IPS-18c (cell line): ENCODE results near the gene MYLK4.
"Not testable (repeated sequence)": the region's sequence is repeated elsewhere in the genome, so short reads cannot be mapped to it uniquely, and the experiment has no call there.

Experiments
- H3K4me3 ChIP-seq: 2 replicates; pipeline ENCODE4 v1.7.0; 2013; ENCODE audit warnings: low read depth, mild to moderate bottlenecking, low read length, moderate library complexity; ENCODE audit not compliant: insufficient read depth
- H3K9me3 ChIP-seq: one replicate; pipeline ENCODE4 v1.6.1; 2013; ENCODE audit warnings: mild to moderate bottlenecking, low read length, moderate library complexity; ENCODE audit not compliant: control insufficient read depth, insufficient read depth

MYLK4 gene

GRCh38 chr6:2764610-2765165, 14.0 kb upstream of the MYLK4 start:
- Histone ChIP-seq H3K4me3 (peak overlapping the region; percentile 77), H3K9me3 (no peaks in the 10 kb centered on the region)

GRCh38 chr6:2763876-2764540, 13.3 kb upstream of the MYLK4 start:
- Histone ChIP-seq H3K9me3 (peaks cover 3% of the 10 kb centered on the region), H3K4me3 (peak overlapping the region; percentile 77)

- Histone ChIP-seq H3K4me3 (no peak overlapping the region), H3K9me3 (peaks cover 3% of the 10 kb centered on the region)
Observed at GRCh38 chr6:2763345-2763841, 12.7 kb upstream of the MYLK4 start.

GRCh38 chr6:2762868-2763267, 12.1 kb upstream of the MYLK4 start:
- H3K9me3 ChIP-seq, H3K4me3 ChIP-seq: not testable (repeated sequence)

- Histone ChIP-seq H3K4me3 (no peak overlapping the region), H3K9me3 (peaks cover 3% of the 10 kb centered on the region)
Observed at GRCh38 chr6:2760882-2761842, 10.4 kb upstream of the MYLK4 start.

GRCh38 chr6:2758980-2759379, 8.3 kb upstream of the MYLK4 start:
- Histone ChIP-seq H3K9me3 (peaks cover 3% of the 10 kb centered on the region), H3K4me3 (no peak overlapping the region)

GRCh38 chr6:2756687-2757224, 6.0 kb upstream of the MYLK4 start:
- H3K9me3 ChIP-seq, result peaks cover 3% of the 10 kb centered on the region
- H3K4me3 ChIP-seq, result no peak overlapping the region

- Histone ChIP-seq H3K9me3 (peaks cover 3% of the 10 kb centered on the region), H3K4me3 (no peak overlapping the region)
Observed at GRCh38 chr6:2756241-2756640, 5.5 kb upstream of the MYLK4 start.

- Histone ChIP-seq H3K9me3 (peaks cover 3% of the 10 kb centered on the region), H3K4me3 (no peak overlapping the region)
Observed at GRCh38 chr6:2755456-2755855, 4.7 kb upstream of the MYLK4 start.

GRCh38 chr6:2754911-2755310, 4.2 kb upstream of the MYLK4 start:
- peaks cover 3% of the 10 kb centered on the region for H3K9me3 ChIP-seq
- no peak overlapping the region for H3K4me3 ChIP-seq

GRCh38 chr6:2754393-2754792, 3.7 kb upstream of the MYLK4 start:
- Histone ChIP-seq H3K9me3 (peaks cover 3% of the 10 kb centered on the region), H3K4me3 (no peak overlapping the region)

GRCh38 chr6:2753743-2754142, 3.0 kb upstream of the MYLK4 start:
- H3K9me3 ChIP-seq, result no peaks in the 10 kb centered on the region

GRCh38 chr6:2753110-2753489, 2.4 kb upstream of the MYLK4 start:
- no peaks in the 10 kb centered on the region for H3K9me3 ChIP-seq
- no peak overlapping the region for H3K4me3 ChIP-seq

More at GRCh38 chr6:2753743-2754142, 3.0 kb upstream of the MYLK4 start:
- H3K4me3 ChIP-seq, result no peak overlapping the region

- Histone ChIP-seq H3K9me3 (no peaks in the 10 kb centered on the region), H3K4me3 (no peak overlapping the region)
Observed at GRCh38 chr6:2752477-2753109, 1.9 kb upstream of the MYLK4 start.

- no peak overlapping the region for H3K4me3 ChIP-seq
- H3K9me3 ChIP-seq, result no peaks in the 10 kb centered on the region
Observed at GRCh38 chr6:2751871-2752270, 1.1 kb upstream of the MYLK4 start.

GRCh38 chr6:2749969-2750600, 637 bp downstream of the MYLK4 start:
- no peak overlapping the region for H3K4me3 ChIP-seq

GRCh38 chr6:2748183-2748582, 2.5 kb downstream of the MYLK4 start:
- Histone ChIP-seq H3K9me3 (no peaks in the 10 kb centered on the region), H3K4me3 (no peak overlapping the region)

More at GRCh38 chr6:2749969-2750600, 637 bp downstream of the MYLK4 start:
- H3K9me3 ChIP-seq, result no peaks in the 10 kb centered on the region
